GM12873 (cell line): Measurements from ENCODE around the gene TBC1D22A.

Source experiments
- TF ChIP-seq, protein P1 (sequence below): IDR thresholded peaks from 2 replicates; pipeline ENCODE4 v1.5.1; 2012; ENCODE audit warnings: low read depth, mild to moderate bottlenecking, moderate library complexity, low read length, control low read depth; ENCODE audit not compliant: insufficient read depth; ENCODE audit errors: missing control alignments

The TBC1D22A gene

DNA sequence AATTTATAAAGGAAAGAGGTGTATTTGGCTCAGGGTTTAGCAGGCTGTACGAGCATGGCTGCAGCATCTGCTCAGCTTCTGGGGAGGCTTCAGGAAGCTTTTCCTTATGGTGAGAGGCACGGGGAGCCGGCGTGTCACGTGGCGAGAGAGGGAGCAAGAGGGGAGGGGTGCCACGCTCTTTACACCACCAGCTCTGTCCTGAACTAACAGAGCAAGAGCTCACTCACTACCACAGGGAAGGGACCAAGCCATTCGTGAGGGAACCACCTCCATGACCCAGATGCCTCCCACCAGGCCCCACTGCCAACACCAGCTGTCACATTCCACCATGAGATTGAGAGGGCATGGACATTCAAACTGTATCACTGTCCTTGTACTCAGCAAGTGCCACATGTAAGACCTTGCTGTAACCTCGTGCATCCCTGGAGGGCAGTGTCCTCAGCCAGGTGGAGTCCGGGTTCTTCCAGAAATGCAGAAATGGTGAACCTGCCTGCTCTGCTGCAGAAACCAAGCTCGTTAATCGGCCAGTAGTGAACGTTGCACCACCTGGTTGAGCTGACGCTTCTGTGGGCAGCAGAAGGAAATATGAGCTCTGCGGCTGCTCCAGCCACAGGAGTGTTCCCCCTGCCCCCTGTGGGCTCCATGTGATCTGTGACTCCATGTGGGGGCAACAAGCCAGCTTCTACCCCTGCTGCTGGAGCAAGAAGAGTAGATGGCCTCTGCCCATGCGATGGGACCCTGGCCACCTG lies 368.6 kb downstream of the TBC1D22A start:
- TF ChIP-seq, protein P1, sequence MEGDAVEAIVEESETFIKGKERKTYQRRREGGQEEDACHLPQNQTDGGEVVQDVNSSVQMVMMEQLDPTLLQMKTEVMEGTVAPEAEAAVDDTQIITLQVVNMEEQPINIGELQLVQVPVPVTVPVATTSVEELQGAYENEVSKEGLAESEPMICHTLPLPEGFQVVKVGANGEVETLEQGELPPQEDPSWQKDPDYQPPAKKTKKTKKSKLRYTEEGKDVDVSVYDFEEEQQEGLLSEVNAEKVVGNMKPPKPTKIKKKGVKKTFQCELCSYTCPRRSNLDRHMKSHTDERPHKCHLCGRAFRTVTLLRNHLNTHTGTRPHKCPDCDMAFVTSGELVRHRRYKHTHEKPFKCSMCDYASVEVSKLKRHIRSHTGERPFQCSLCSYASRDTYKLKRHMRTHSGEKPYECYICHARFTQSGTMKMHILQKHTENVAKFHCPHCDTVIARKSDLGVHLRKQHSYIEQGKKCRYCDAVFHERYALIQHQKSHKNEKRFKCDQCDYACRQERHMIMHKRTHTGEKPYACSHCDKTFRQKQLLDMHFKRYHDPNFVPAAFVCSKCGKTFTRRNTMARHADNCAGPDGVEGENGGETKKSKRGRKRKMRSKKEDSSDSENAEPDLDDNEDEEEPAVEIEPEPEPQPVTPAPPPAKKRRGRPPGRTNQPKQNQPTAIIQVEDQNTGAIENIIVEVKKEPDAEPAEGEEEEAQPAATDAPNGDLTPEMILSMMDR, result no peak

DNA sequence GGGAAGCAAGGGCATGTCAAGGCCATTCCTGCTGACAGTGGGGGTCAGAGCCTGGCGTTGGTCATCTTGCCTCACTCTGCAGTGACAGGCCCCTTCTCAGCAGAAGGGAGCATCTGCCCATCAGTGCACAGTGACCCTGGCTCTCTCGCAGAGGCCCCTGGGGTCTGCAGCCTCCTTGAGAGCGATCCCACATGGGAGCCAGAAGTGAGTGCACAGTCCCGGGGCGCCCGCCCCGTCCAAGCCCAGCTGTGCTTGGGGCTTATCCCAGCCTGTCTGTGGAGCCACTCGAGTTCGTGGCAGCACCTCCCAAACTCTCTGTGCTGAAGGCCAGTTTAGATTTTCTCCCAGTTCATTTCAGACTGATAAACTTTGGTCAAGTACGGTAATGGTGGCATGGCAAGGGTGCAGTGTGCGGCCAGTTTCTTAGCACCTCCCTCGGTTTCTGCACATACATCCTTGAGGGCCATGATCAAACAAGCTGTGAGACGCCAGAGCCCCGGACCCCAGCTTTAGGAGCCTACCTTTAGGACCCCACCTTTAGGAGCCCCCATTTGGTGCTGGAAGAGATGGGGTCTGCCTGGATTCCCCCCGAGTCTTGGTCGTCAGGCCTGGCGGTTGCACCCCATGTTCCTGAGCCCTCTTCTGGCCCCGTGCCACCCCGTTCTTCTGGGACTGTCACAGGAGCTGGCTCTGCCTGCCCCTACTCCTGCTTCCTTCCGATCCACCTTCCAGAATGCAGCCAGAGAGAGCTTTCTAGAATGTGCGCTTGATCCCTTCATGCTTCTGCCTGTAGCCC lies 369.4 kb downstream of the TBC1D22A start:
- TF ChIP-seq, protein P1, result no peak

DNA sequence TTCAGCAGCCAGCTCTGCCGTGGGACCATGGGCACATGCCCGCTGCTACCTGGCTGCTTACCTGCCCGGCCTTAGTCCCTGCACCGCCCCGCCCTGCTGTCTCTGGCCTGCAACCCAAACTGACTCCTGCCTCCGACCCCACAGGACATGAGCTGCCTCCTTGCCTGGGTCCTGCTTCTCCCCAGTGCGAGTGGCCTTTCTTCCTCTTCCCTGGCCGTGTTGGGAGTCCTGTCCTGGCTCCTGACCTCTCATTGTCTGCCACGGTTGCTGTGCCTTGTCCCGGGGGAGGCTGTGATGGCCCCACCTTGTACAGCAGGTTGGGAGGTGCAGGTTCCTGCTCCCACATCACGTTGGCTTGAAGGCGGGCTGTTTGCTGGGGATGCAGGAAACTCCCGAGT lies 370.0 kb downstream of the TBC1D22A start:
- TF ChIP-seq, protein P1, result no peak

DNA sequence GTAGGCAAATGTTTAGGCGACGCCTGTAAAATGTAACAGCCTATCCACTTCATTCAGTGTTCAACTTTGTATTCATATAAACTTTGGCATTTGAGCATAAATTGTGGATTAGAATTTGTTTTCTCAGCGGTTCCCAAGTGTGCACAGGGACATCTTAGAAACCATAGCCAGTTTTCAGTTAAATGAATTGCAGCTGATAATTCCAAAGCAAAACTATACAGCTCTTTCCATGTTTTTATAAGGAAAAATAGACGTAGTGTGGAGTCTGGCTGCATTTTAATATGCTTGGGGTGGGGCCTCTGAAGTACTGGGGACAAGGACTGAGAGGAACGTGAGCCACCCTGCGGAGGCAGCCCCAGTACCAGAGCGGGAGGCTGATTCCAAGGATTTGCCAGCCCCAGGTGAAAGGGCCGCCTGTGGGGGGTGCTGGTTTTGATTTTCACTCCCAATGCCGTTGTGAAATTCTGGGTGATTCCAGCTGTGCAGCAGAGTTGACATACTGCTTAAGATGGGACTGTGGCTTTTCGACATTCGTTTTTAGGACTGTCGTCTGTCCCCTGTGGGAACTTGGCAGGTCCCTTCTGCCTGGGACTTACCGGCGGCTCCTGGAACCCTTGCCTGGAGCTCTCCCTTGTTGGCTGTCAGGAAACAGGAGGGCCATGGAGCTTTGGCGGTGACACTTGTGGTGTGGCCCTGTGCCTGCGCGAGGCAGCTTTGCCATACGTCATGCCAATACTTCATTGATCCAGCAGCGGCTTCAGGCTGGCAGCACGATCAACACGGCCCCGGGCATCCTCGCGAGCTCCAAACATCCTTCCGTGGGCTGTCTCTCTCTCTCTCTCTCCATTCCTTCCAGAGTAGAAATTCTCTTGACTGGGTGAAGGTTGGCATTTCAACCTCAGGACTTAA lies 370.9 kb downstream of the TBC1D22A start:
- TF ChIP-seq, protein P1, result no peak

DNA sequence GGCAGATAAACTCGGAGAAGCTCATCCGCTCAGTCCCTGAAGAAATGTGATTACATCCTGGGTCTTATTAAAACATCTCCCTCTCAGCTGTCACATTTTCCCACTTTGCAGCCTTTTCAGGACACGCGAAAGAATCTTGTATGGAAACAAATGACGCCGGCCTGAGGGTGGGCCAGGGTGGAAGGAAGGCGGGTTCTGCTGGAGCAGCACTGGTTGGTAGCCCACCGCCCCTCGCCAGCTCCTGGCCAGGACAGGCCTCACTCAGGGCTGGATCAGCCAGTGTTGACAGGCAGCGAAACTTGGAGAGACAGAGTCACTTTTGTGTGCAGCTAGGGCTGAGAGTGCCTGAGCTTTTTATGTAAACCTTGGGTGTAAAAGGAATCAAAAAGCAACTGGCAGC lies 371.8 kb downstream of the TBC1D22A start:
- TF ChIP-seq, protein P1, result no peak

DNA sequence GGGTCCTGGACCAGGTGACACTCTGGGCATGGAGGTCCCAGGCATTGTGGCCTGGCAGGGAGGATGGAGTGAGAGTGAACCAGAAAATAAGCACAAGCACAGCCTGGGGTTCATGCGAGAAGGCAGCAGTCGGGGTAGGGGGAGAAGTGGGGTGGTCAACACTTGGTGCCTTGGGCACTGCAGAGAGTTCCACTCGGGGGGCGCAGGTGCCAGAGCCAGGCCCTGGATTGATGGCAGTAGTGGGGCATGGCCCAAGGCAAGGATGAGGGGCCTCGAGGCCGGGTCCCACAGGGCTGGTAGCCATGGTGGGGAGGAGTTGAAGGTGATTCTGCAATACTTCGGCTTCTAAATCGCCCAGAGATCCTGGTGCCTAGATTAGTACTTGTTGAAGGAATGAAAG lies 372.9 kb downstream of the TBC1D22A start:
- TF ChIP-seq, protein P1, result no peak

DNA sequence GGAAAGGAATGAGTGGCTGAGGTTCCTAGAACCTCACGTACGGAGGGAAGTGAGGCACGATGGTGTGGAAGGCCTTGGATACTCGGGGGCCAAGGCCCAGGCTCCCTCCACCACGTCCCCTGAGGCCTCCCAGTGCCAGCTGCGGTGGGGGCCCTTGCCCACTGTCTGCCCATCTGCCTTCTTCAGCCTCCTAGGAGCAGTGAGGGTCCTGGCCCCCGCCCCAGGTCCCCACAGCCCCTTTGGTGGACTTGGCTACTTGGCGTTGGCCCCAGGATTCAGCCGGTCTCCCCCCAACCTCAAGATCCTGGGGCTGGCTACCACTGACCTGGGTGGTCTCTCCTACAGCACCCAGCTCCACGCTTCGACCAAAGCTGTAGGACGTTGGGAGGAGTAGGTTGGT lies 373.6 kb downstream of the TBC1D22A start:
- TF ChIP-seq, protein P1, result no peak
